ENCODE measurements around the gene CNR2.

Gene CNR2

GRCh38 chr1:23895993-23896392 lies 17.2 kb downstream of the CNR2 start:
- Histone ChIP-seq H3K27me3 (ENCODE audit: control insufficient read depth, insufficient read depth, low read length) (no peaks in the 10 kb centered on the region), H3K4me3 (ENCODE audit: low read length) (no peak overlapping the region), H3K36me3 (ENCODE audit: control insufficient read depth, insufficient read depth, low read length) (no peaks in the 10 kb centered on the region), H3K9ac (ENCODE audit: low read length) (no peak overlapping the region), H3K4me1 (ENCODE audit: control insufficient read depth, insufficient read depth, low read length) (no peaks in the 10 kb centered on the region), H3K27ac (ENCODE audit: low read depth, low read length) (no peak overlapping the region)

GRCh38 chr1:23895082-23895481 lies 18.1 kb downstream of the CNR2 start:
- Histone ChIP-seq H3K27me3 (ENCODE audit: control insufficient read depth, insufficient read depth, low read length) (no peaks in the 10 kb centered on the region), H3K9ac (ENCODE audit: low read length) (no peak overlapping the region), H3K27ac (ENCODE audit: low read depth, low read length) (no peak overlapping the region), H3K4me1 (ENCODE audit: control insufficient read depth, insufficient read depth, low read length) (no peaks in the 10 kb centered on the region), H3K36me3 (ENCODE audit: control insufficient read depth, insufficient read depth, low read length) (no peaks in the 10 kb centered on the region), H3K4me3 (ENCODE audit: low read length) (no peak overlapping the region)

- Histone ChIP-seq H3K9ac (ENCODE audit: low read length) (no peak overlapping the region), H3K4me3 (ENCODE audit: low read length) (no peak overlapping the region), H3K36me3 (ENCODE audit: control insufficient read depth, insufficient read depth, low read length) (no peaks in the 10 kb centered on the region), H3K27me3 (ENCODE audit: control insufficient read depth, insufficient read depth, low read length) (no peaks in the 10 kb centered on the region), H3K27ac (ENCODE audit: low read depth, low read length) (no peak overlapping the region), H3K4me1 (ENCODE audit: control insufficient read depth, insufficient read depth, low read length) (no peaks in the 10 kb centered on the region)
Observed at GRCh38 chr1:23889074-23889473, 24.1 kb downstream of the CNR2 start.

- Histone ChIP-seq H3K9ac (ENCODE audit: low read length) (no peak overlapping the region), H3K27me3 (ENCODE audit: control insufficient read depth, insufficient read depth, low read length) (no peaks in the 10 kb centered on the region), H3K36me3 (ENCODE audit: control insufficient read depth, insufficient read depth, low read length) (no peaks in the 10 kb centered on the region), H3K4me1 (ENCODE audit: control insufficient read depth, insufficient read depth, low read length) (no peaks in the 10 kb centered on the region), H3K27ac (ENCODE audit: low read depth, low read length) (no peak overlapping the region), H3K4me3 (ENCODE audit: low read length) (no peak overlapping the region)
Observed at GRCh38 chr1:23885222-23885621, 27.9 kb downstream of the CNR2 start.

- H3K4me1 ChIP-seq (ENCODE audit: control insufficient read depth, insufficient read depth, low read length): no peaks in the 10 kb centered on the region
- no peaks in the 10 kb centered on the region for H3K27me3 ChIP-seq (ENCODE audit: control insufficient read depth, insufficient read depth, low read length)
- no peak overlapping the region for H3K4me3 ChIP-seq (ENCODE audit: low read length)
- H3K27ac ChIP-seq (ENCODE audit: low read depth, low read length): no peak overlapping the region
- H3K36me3 ChIP-seq (ENCODE audit: control insufficient read depth, insufficient read depth, low read length): no peaks in the 10 kb centered on the region
- H3K9ac ChIP-seq (ENCODE audit: low read length): no peak overlapping the region
Observed at GRCh38 chr1:23882746-23883145, 30.4 kb downstream of the CNR2 start.

GRCh38 chr1:23879809-23880208 lies 33.4 kb downstream of the CNR2 start:
- H3K4me3 ChIP-seq (ENCODE audit: low read length): no peak overlapping the region
- H3K36me3 ChIP-seq (ENCODE audit: control insufficient read depth, insufficient read depth, low read length): no peaks in the 10 kb centered on the region
- no peak overlapping the region for H3K9ac ChIP-seq (ENCODE audit: low read length)
- no peaks in the 10 kb centered on the region for H3K4me1 ChIP-seq (ENCODE audit: control insufficient read depth, insufficient read depth, low read length)
- H3K27me3 ChIP-seq (ENCODE audit: control insufficient read depth, insufficient read depth, low read length): no peaks in the 10 kb centered on the region
- H3K27ac ChIP-seq (ENCODE audit: low read depth, low read length): no peak overlapping the region

- Histone ChIP-seq H3K9ac (ENCODE audit: low read length) (no peak overlapping the region), H3K4me1 (ENCODE audit: control insufficient read depth, insufficient read depth, low read length) (no peaks in the 10 kb centered on the region), H3K27ac (ENCODE audit: low read depth, low read length) (no peak overlapping the region), H3K36me3 (ENCODE audit: control insufficient read depth, insufficient read depth, low read length) (no peaks in the 10 kb centered on the region), H3K27me3 (ENCODE audit: control insufficient read depth, insufficient read depth, low read length) (no peaks in the 10 kb centered on the region), H3K4me3 (ENCODE audit: low read length) (no peak overlapping the region)
Observed at GRCh38 chr1:23878668-23879067, 34.5 kb downstream of the CNR2 start.

GRCh38 chr1:23875382-23875781 lies 37.8 kb downstream of the CNR2 start:
- Histone ChIP-seq H3K4me3 (ENCODE audit: low read length) (no peak overlapping the region), H3K9ac (ENCODE audit: low read length) (no peak overlapping the region), H3K27ac (ENCODE audit: low read depth, low read length) (no peak overlapping the region), H3K36me3 (ENCODE audit: control insufficient read depth, insufficient read depth, low read length) (no peaks in the 10 kb centered on the region), H3K4me1 (ENCODE audit: control insufficient read depth, insufficient read depth, low read length) (no peaks in the 10 kb centered on the region), H3K27me3 (ENCODE audit: control insufficient read depth, insufficient read depth, low read length) (no peaks in the 10 kb centered on the region)

- H3K36me3 ChIP-seq (ENCODE audit: control insufficient read depth, insufficient read depth, low read length): no peaks in the 10 kb centered on the region
- H3K27me3 ChIP-seq (ENCODE audit: control insufficient read depth, insufficient read depth, low read length): no peaks in the 10 kb centered on the region
- no peak overlapping the region for H3K9ac ChIP-seq (ENCODE audit: low read length)
- no peak overlapping the region for H3K27ac ChIP-seq (ENCODE audit: low read depth, low read length)
- peaks cover 1% of the 10 kb centered on the region for H3K4me1 ChIP-seq (ENCODE audit: control insufficient read depth, insufficient read depth, low read length)
- no peak overlapping the region for H3K4me3 ChIP-seq (ENCODE audit: low read length)
Observed at GRCh38 chr1:23872421-23872820, 40.7 kb downstream of the CNR2 start.

- Histone ChIP-seq H3K4me3 (ENCODE audit: low read length) (peak overlapping the region; percentile 86), H3K4me1 (ENCODE audit: control insufficient read depth, insufficient read depth, low read length) (peaks cover 3% of the 10 kb centered on the region), H3K9ac (ENCODE audit: low read length) (no peak overlapping the region), H3K36me3 (ENCODE audit: control insufficient read depth, insufficient read depth, low read length) (peaks cover 6% of the 10 kb centered on the region), H3K27me3 (ENCODE audit: control insufficient read depth, insufficient read depth, low read length) (no peaks in the 10 kb centered on the region), H3K27ac (ENCODE audit: low read depth, low read length) (no peak overlapping the region)
Observed at GRCh38 chr1:23869051-23869450, 44.1 kb downstream of the CNR2 start.

GRCh38 chr1:23868557-23869016 lies 44.6 kb downstream of the CNR2 start:
- H3K4me1 ChIP-seq (ENCODE audit: control insufficient read depth, insufficient read depth, low read length): peaks cover 3% of the 10 kb centered on the region
- H3K27me3 ChIP-seq (ENCODE audit: control insufficient read depth, insufficient read depth, low read length): no peaks in the 10 kb centered on the region
- peak overlapping the region; percentile 46 for H3K27ac ChIP-seq (ENCODE audit: low read depth, low read length)
- H3K4me3 ChIP-seq (ENCODE audit: low read length): peak overlapping the region; percentile 86
- peaks cover 6% of the 10 kb centered on the region for H3K36me3 ChIP-seq (ENCODE audit: control insufficient read depth, insufficient read depth, low read length)
- H3K9ac ChIP-seq (ENCODE audit: low read length): peak overlapping the region; percentile 32

GRCh38 chr1:23867895-23868556 lies 45.1 kb downstream of the CNR2 start, which contains the start of gene FUCA1:
Gene FUCA1 (minus strand): TSS chr1:23868290. CDS start chr1:23868286, 4 bp downstream.
- no peaks in the 10 kb centered on the region for H3K27me3 ChIP-seq (ENCODE audit: control insufficient read depth, insufficient read depth, low read length)
- peak within 1 kb of the TSS; percentile 86 for H3K4me3 ChIP-seq (ENCODE audit: low read length)
- H3K4me1 ChIP-seq (ENCODE audit: control insufficient read depth, insufficient read depth, low read length): peaks cover 3% of the 10 kb centered on the region
- peaks cover 6% of the 10 kb centered on the region for H3K36me3 ChIP-seq (ENCODE audit: control insufficient read depth, insufficient read depth, low read length)
- peak within 1 kb of the TSS; percentile 38 for H3K9ac ChIP-seq (ENCODE audit: low read length)
- H3K27ac ChIP-seq (ENCODE audit: low read depth, low read length): peak within 1 kb of the TSS; percentile 46

- peaks cover 6% of the 10 kb centered on the region for H3K36me3 ChIP-seq (ENCODE audit: control insufficient read depth, insufficient read depth, low read length)
- no peaks in the 10 kb centered on the region for H3K27me3 ChIP-seq (ENCODE audit: control insufficient read depth, insufficient read depth, low read length)
- H3K4me1 ChIP-seq (ENCODE audit: control insufficient read depth, insufficient read depth, low read length): peaks cover 3% of the 10 kb centered on the region
- H3K27ac ChIP-seq (ENCODE audit: low read depth, low read length): no peak overlapping the region
- peak overlapping the region; percentile 86 for H3K4me3 ChIP-seq (ENCODE audit: low read length)
- H3K9ac ChIP-seq (ENCODE audit: low read length): no peak overlapping the region
Observed at GRCh38 chr1:23867542-23867894, 45.6 kb downstream of the CNR2 start.
